GM12864 (cell line): ENCODE data around the gene TRAFD1.

Source experiments
- DNase-seq: peaks from one replicate; pipeline ENCODE4 v3.0.0-alpha.2; 2011; ENCODE audit warnings: low read depth
- H3K4me3 ChIP-seq: 2 replicates; pipeline ENCODE4 v1.5.1; 2011; ENCODE audit warnings: mild to moderate bottlenecking, low read depth, low read length, control low read depth
- TF ChIP-seq, protein P1 (sequence below): IDR thresholded peaks from 2 replicates; pipeline ENCODE4 v1.5.1; 2011; ENCODE audit warnings: low read depth, mild to moderate bottlenecking, moderate library complexity, low read length, control low read depth, inconsistent platforms; ENCODE audit errors: missing control alignments

TRAFD1 gene

DNA sequence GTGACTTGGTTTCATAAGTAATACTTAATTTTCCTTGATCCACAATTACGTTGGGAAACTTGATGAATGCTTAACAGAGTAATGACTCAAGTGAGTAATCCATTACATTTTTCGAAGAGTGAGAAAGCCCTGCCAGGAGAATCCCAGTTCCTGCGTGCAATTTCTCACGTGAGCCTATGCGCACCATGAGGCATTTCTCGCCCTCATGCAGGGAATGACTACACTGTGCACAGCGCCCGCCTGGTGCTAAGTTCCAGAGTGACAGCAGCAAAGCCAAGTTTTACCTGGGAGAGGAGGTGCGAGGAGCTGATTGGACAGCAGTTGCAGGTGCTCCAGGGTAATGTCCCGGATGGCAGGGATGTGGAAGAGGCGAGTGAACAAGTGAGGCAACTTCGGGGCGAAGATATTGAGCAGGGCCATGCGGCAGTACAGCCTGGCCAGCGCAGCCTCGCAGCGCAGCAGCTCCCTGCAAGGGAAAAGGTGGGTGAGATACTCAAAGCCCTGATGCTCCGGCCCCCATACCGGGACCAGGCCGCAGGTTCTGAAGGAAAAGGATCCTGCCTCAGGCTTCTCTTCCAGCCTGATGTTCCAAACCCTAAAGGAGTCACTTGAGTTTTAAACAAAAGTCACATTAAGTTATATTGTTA lies 69.4 kb downstream of the TRAFD1 start:
- TF ChIP-seq, protein P1, sequence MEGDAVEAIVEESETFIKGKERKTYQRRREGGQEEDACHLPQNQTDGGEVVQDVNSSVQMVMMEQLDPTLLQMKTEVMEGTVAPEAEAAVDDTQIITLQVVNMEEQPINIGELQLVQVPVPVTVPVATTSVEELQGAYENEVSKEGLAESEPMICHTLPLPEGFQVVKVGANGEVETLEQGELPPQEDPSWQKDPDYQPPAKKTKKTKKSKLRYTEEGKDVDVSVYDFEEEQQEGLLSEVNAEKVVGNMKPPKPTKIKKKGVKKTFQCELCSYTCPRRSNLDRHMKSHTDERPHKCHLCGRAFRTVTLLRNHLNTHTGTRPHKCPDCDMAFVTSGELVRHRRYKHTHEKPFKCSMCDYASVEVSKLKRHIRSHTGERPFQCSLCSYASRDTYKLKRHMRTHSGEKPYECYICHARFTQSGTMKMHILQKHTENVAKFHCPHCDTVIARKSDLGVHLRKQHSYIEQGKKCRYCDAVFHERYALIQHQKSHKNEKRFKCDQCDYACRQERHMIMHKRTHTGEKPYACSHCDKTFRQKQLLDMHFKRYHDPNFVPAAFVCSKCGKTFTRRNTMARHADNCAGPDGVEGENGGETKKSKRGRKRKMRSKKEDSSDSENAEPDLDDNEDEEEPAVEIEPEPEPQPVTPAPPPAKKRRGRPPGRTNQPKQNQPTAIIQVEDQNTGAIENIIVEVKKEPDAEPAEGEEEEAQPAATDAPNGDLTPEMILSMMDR: no peak
- H3K4me3 ChIP-seq: no peak overlapping the region
- DNase-seq: no peak

DNA sequence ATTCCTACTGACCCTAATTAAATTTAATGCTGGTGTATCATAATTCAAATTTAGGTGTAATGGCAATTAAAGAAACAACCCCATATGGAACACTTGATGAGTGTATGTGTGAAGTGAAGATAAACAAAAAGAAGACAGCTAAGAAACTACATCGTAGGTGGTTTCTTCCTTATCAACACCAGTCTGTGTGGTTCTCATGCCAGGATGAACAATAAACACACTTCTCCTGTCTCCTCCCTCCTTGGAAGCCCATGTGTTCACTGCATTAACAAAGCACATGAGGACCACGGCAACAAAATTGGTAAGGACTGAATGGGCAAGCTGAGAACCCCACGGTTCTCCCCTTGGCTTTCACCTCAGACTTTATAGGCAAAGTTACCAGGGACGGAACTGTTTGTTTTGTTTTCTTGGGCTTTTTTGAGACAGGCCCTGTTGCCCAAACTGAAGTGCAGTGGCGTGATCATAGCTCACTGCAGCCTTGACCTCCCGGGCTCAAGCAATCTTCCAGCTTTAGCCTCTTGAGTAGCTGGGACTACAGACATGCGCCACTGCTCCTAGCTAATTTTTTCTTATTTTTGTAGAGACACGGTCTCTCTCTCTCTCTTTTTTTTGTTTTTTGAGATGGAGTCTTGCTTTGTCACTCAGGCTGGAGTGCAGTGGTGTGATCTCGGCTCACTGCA lies 71.0 kb downstream of the TRAFD1 start:
- DNase-seq: no peak
- H3K4me3 ChIP-seq: no peak overlapping the region
- TF ChIP-seq, protein P1: no peak

DNA sequence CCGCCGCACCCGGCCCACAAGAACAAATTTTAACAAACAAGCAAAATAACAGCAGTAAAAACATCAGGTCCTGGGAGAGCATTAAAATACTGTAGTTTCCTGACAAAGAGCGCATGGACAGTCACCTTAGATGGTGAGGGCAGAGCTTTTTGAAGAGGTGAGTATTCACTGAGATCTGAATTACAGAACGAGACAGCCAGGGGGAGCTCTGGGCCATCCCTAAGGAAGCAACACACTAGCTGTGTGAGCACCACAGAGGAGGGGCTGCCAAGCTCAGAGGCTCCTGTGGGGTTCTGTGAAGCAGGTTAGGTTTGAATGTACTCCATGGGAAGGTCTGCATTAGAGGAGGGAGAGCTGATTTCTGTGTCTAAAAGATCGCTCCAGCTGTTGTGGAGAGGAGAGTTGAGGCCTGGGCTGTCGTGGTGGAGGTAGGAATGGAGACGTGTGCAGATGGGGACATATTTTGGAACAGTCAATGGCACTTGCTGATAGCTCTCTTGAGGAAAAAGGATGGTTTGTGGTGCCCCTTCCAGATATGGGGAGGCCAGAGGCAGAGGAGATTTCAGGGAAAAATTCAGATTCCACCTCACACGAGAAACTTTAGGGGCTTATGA lies 72.9 kb downstream of the TRAFD1 start:
- TF ChIP-seq, protein P1: peak; percentile 74
- no peak overlapping the region for H3K4me3 ChIP-seq
- peak; percentile 18 for DNase-seq

DNA sequence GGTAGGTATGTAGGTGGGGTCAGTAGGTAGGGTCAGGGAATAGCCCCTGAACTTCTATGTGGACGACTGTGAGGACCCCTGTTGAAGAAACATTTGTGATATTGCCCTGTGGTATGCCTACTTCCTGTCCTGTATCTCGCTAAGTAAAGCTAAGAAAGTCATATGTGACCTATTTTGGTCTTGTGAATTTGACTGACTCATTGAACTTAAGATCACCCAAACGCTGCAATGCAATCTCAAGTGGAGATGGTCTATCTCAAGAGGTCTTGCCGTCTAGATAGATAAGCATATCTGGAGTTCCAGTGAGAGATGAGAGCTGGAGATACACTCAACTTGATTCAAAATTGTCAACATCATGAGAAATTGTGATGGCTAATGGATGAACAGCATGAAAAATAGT lies 73.8 kb downstream of the TRAFD1 start:
- H3K4me3 ChIP-seq: no peak overlapping the region
- TF ChIP-seq, protein P1: no peak
- no peak for DNase-seq
